Neural progenitor cell (in vitro differentiated cells): ENCODE data around the gene SLC11A2. TPM values are rescaled to one million over a fixed set of nuclear protein-coding genes. Genes with fewer than 3 reads are reported as not detected.

Experiments
- DNase-seq: peaks from one replicate; pipeline ENCODE4 v3.0.0-alpha.2; 2016; ENCODE audit warnings: low spot score
- H2AFZ ChIP-seq: fragments of 200-600 bp; sonication (generic); replicated peaks from 2 replicates; pipeline ENCODE4 v1.6.1; 2016; ENCODE audit warnings: antibody characterized with exemption
- H3F3A ChIP-seq: fragments of 200-600 bp; sonication (generic); 2 replicates; pipeline ENCODE4 v1.6.1; 2016; ENCODE audit warnings: antibody characterized with exemption, low read depth
- H3K27ac ChIP-seq: fragments of 200-600 bp; sonication (generic); 2 replicates; pipeline ENCODE4 v1.5.1; 2016; ENCODE audit warnings: mild to moderate bottlenecking
- H3K27me3 ChIP-seq: fragments of 200-600 bp; sonication (generic); 2 replicates; pipeline ENCODE4 v1.6.1; 2016; ENCODE audit warnings: mild to moderate bottlenecking, moderate library complexity
- H3K36me3 ChIP-seq: fragments of 200-600 bp; sonication (generic); 2 replicates; pipeline ENCODE4 v1.5.1; 2016
- H3K4me1 ChIP-seq: fragments of 200-600 bp; sonication (generic); 2 replicates; pipeline ENCODE4 v1.6.1; 2016; ENCODE audit warnings: mixed run types
- H3K4me2 ChIP-seq: fragments of 200-600 bp; sonication (generic); 2 replicates; pipeline ENCODE4 v1.6.1; 2016
- H3K4me3 ChIP-seq: fragments of 200-600 bp; sonication (generic); 2 replicates; pipeline ENCODE4 v1.5.1; 2016
- H3K79me2 ChIP-seq: fragments of 200-600 bp; sonication (generic); 2 replicates; pipeline ENCODE4 v1.6.1; 2016; ENCODE audit warnings: low read depth
- H3K9ac ChIP-seq: fragments of 200-600 bp; sonication (generic); 2 replicates; pipeline ENCODE4 v1.6.1; 2016
- H3K9me3 ChIP-seq: fragments of 200-600 bp; sonication (generic); 2 replicates; pipeline ENCODE4 v1.5.1; 2016; ENCODE audit warnings: low read depth
- H4K20me1 ChIP-seq: fragments of 200-600 bp; sonication (generic); 2 replicates; pipeline ENCODE4 v1.6.1; 2016; ENCODE audit warnings: low read depth
- H3K27ac Mint-ChIP-seq: 3 replicates; pipeline ENCODE4 v1.8.0; 2021; ENCODE audit warnings: mixed read lengths
- H3K27me3 Mint-ChIP-seq: 2 replicates; pipeline ENCODE4 v1.8.0; 2022; ENCODE audit warnings: low read depth, mild to moderate bottlenecking, inconsistent platforms, moderate library complexity, mixed read lengths; ENCODE audit not compliant: insufficient read depth
- H3K36me3 Mint-ChIP-seq: 3 replicates; pipeline ENCODE4 v1.8.0; 2021; ENCODE audit warnings: mixed read lengths
- H3K4me1 Mint-ChIP-seq: 3 replicates; pipeline ENCODE4 v1.8.0; 2021; ENCODE audit warnings: mixed read lengths
- H3K4me3 Mint-ChIP-seq: 3 replicates; pipeline ENCODE4 v1.8.0; 2021; ENCODE audit warnings: mild to moderate bottlenecking, moderate library complexity, mixed read lengths
- H3K9me3 Mint-ChIP-seq: 3 replicates; pipeline ENCODE4 v1.8.0; 2020; ENCODE audit warnings: mixed read lengths
- EZH2 ChIP-seq: fragments of 200-600 bp; sonication (generic); IDR thresholded peaks from 2 replicates; pipeline ENCODE4 v1.6.1; 2017; ENCODE audit warnings: antibody characterized with exemption, mild to moderate bottlenecking, moderate library complexity
- EZH2phosphoT487 ChIP-seq: fragments of 200-600 bp; sonication (generic); IDR thresholded peaks from 2 replicates; pipeline ENCODE4 v1.6.1; 2017; ENCODE audit warnings: antibody characterized with exemption
- total RNA-seq: library from RNA; depleted of rRNA; stranded (reverse); fragments of >200 nt; gene quantifications from 2 replicates; pipeline ENCODE4 v1.2.3, GENCODE V29; 2015; ENCODE audit warnings: low replicate concordance
- TF ChIP-seq, protein P1 (sequence below): fragments of 200-600 bp; sonication (generic); IDR thresholded peaks from 2 replicates; pipeline ENCODE4 v1.5.1; 2017; ENCODE audit warnings: antibody characterized with exemption, mild to moderate bottlenecking

The SLC11A2 gene
- total RNA-seq, 1 donor from 2014 or later = 62.7 TPM

DNA sequence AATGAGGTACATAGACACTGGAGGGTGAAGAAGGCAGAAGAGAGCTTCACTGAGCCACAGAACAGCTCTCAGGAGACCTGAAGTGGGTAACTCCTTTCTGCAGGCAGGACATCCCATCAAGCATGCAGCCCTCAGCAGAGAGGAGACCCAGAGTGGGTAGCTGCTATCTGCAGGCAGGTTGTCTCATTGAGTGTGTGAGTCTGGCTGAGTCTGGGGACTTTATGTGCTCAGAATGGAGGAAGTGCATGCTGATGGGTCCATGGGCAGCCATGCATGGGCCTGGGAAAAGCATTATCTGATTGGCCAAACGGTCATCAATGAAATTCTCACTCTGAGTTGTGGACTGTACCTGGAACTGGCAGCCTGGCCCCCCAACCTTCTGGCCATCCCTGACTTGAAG, 88.5 kb downstream of the SLC11A2 start:
- no peak overlapping the region for H3K27ac Mint-ChIP-seq
- H3K4me3 ChIP-seq = no peak overlapping the region
- no peaks in the 10 kb centered on the region for H3K36me3 ChIP-seq
- TF ChIP-seq, protein P1, sequence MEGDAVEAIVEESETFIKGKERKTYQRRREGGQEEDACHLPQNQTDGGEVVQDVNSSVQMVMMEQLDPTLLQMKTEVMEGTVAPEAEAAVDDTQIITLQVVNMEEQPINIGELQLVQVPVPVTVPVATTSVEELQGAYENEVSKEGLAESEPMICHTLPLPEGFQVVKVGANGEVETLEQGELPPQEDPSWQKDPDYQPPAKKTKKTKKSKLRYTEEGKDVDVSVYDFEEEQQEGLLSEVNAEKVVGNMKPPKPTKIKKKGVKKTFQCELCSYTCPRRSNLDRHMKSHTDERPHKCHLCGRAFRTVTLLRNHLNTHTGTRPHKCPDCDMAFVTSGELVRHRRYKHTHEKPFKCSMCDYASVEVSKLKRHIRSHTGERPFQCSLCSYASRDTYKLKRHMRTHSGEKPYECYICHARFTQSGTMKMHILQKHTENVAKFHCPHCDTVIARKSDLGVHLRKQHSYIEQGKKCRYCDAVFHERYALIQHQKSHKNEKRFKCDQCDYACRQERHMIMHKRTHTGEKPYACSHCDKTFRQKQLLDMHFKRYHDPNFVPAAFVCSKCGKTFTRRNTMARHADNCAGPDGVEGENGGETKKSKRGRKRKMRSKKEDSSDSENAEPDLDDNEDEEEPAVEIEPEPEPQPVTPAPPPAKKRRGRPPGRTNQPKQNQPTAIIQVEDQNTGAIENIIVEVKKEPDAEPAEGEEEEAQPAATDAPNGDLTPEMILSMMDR = no peak
- no peak for TF ChIP-seq EZH2
- H3K79me2 ChIP-seq = no peaks in the 10 kb centered on the region
- H3K4me2 ChIP-seq = no peak overlapping the region
- H3K4me1 Mint-ChIP-seq = peaks cover 24% of the 10 kb centered on the region
- no peaks in the 10 kb centered on the region for H3K4me1 ChIP-seq
- H3K9ac ChIP-seq = no peak overlapping the region
- H3K27me3 Mint-ChIP-seq = peaks cover 4% of the 10 kb centered on the region
- no peaks in the 10 kb centered on the region for H3K27me3 ChIP-seq
- no peaks in the 10 kb centered on the region for H3K9me3 Mint-ChIP-seq
- no peaks in the 10 kb centered on the region for H3F3A ChIP-seq
- DNase-seq = no peak
- H2AFZ ChIP-seq = no peak overlapping the region
- no peaks in the 10 kb centered on the region for H3K36me3 Mint-ChIP-seq
- no peaks in the 10 kb centered on the region for H4K20me1 ChIP-seq
- no peaks in the 10 kb centered on the region for H3K9me3 ChIP-seq
- H3K27ac ChIP-seq = no peak overlapping the region
- H3K4me3 Mint-ChIP-seq = no peak overlapping the region

DNA sequence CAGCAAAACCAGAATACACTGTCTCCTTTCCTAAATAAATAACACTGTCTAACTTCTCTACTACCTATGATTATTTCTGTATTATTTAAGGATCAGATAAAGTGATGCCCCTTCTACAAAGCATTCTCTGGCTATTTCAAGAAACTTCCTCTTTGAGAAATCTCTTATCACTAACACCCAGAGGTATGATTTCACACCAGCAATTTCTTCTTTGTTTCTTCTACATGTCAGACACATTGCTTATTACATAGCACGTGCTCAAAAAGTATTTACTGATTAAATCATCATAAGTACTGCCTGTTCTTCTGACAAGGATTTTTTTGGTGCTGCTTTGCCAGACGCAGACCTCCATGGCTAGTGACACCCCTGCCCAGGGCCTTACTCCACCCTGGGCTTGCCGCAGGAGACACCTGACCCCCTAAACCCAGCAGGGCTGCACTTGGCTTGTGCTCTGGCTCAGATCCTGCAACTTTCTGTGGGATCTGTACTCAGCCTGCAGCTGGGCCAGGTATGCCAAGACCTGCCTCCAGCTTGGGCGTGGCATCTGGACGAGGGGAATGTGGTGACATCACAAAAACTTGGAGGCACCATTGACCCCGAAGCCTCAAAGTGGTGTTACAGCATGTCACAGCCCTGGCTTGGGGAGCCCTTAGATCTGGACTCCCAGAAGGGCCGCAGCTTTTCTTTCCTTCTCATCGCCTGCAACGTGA, 89.2 kb downstream of the SLC11A2 start:
- Histone ChIP-seq H3K36me3 (no peaks in the 10 kb centered on the region), H3K4me2 (no peak overlapping the region), H3F3A (no peaks in the 10 kb centered on the region), H2AFZ (no peak overlapping the region), H3K9me3 (no peaks in the 10 kb centered on the region), H3K27me3 (no peaks in the 10 kb centered on the region), H3K9ac (no peak overlapping the region), H3K4me1 (no peaks in the 10 kb centered on the region), H3K79me2 (no peaks in the 10 kb centered on the region), H4K20me1 (no peaks in the 10 kb centered on the region), H3K4me3 (no peak overlapping the region), H3K27ac (no peak overlapping the region)
- DNase-seq = no peak
- Mint-ChIP-seq H3K4me3 (no peak overlapping the region), H3K4me1 (peaks cover 24% of the 10 kb centered on the region), H3K27ac (no peak overlapping the region), H3K36me3 (no peaks in the 10 kb centered on the region), H3K9me3 (no peaks in the 10 kb centered on the region), H3K27me3 (peaks cover 4% of the 10 kb centered on the region)
- no peak for TF ChIP-seq EZH2phosphoT487
- no peak for TF ChIP-seq EZH2
- TF ChIP-seq, protein P1 = no peak

DNA sequence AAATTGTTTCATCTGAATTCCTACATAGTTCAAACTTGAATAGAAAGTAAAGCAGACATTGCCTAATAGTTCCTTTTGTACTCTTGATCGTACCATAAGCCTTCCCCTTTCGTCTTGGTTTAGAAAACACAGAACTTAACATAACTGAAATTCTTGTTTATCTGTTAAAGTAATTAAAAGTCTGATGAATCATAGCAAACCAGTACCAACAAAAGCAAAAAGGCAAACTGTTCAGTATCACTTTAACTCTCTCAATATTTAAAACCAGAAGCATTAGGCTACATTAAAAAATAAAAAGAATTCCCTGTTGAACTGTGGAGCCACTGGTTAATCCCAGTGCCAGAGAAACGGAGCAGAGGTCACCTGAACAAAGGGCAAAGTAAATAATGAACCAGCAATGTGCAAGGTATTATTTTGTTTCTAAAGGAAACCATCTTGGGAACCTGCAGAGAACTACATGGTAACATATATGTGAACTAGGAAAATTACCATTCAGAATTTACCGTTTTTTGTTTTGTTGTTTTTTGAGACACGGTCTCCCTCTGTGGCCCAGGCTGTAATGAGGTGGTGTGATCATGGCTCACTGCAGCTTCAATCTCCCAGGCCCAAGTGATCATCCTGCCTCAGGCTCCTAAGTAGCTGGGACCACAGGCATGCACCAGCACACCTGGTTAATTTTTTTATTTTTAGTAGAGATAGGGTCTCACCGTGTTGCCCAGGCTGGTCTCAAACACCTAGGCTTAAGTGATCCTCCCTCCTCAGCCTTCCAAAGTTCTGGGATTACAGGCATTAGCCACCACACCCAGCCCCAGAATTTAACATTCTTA, 91.0 kb downstream of the SLC11A2 start:
- Histone ChIP-seq H3K27ac (no peak overlapping the region), H4K20me1 (no peaks in the 10 kb centered on the region), H3K27me3 (no peaks in the 10 kb centered on the region), H3K4me1 (no peaks in the 10 kb centered on the region), H3K4me2 (no peak overlapping the region), H2AFZ (peak overlapping the region; percentile 1), H3K79me2 (no peaks in the 10 kb centered on the region), H3F3A (no peaks in the 10 kb centered on the region), H3K9me3 (no peaks in the 10 kb centered on the region), H3K4me3 (no peak overlapping the region), H3K36me3 (no peaks in the 10 kb centered on the region), H3K9ac (no peak overlapping the region)
- Mint-ChIP-seq H3K27me3 (peaks cover 4% of the 10 kb centered on the region), H3K4me1 (peaks cover 24% of the 10 kb centered on the region), H3K9me3 (no peaks in the 10 kb centered on the region), H3K4me3 (no peak overlapping the region), H3K27ac (peak overlapping the region; percentile 5), H3K36me3 (no peaks in the 10 kb centered on the region)
- TF ChIP-seq EZH2phosphoT487 = no peak
- no peak for TF ChIP-seq EZH2
- TF ChIP-seq, protein P1 = no peak
- no peak for DNase-seq
